HepG2 (cell line): Measurements from ENCODE around the gene PCGF2. TPM values are rescaled to one million over a fixed set of nuclear protein-coding genes. Genes with fewer than 3 reads are reported as not detected.
A peak's percentile ranks its signal among the peaks of the same experiment; 100 is the strongest.
"Not testable (repeated sequence)": the region's sequence is repeated elsewhere in the genome, so short reads cannot be mapped to it uniquely, and the experiment has no call there.

Experiments used
- ATAC-seq: fragments of 200-7000 bp; cut with Tn5 transposase; 3 replicates; pipeline ENCODE4 v1.9.1; 2020; ENCODE audit warnings: mild to moderate bottlenecking, moderate library complexity
- BruUV-seq: library from RNA; stranded (reverse); fragments of 400-500 nt; replicated peaks from 2 replicates; lab custom pipeline; 2021; lab: Mats Ljungman, UMichigan
- CTCF ChIA-PET: fragments of 300-600 bp; formaldehyde crosslinking; extraction: SDS; loops from one replicate; lab custom pipeline; 2021; ENCODE audit warnings: low total read pairs, inconsistent platforms, low intra/inter-chr PET ratio; lab: Yijun Ruan, JAX
- POLR2A ChIA-PET: fragments of 350-600 bp; sonication (Branson Sonifier 250); formaldehyde crosslinking; loops from one replicate; lab custom pipeline; 2020; ENCODE audit warnings: antibody characterized with exemption, inconsistent platforms; lab: Yijun Ruan, JAX
- DNase-seq: peaks from one replicate; pipeline ENCODE4 v3.0.0-alpha.2; 2015; ENCODE audit warnings: low spot score
- FAIRE-seq: peaks from 3 replicates; lab custom pipeline; 2011; peaks lifted over from hg19 to GRCh38; lab: Jason Lieb, UNC
- H2AFZ ChIP-seq: one replicate; pipeline ENCODE4 v1.6.1; 2011; ENCODE audit warnings: low read length, inconsistent platforms
- H3K27ac ChIP-seq: fragments of 300-600 bp; 3 replicates; pipeline ENCODE4 v1.8.0; 2011; ENCODE audit warnings: mixed run types, mild to moderate bottlenecking, mixed read lengths, low read length, inconsistent platforms; ENCODE audit not compliant: insufficient read depth; ENCODE audit errors: extremely low read length
- H3K27me3 ChIP-seq, 2 experiments: fragments of 200-600 bp in 1 of 2; 2 replicates in 1 of 2; 3 replicates in 1 of 2; pipeline versions ENCODE4 v1.6.0 to v1.8.0; 2011; ENCODE audit warnings: low read length in 2 of 2, mild to moderate bottlenecking in 2 of 2, moderate library complexity in 2 of 2, inconsistent platforms in 1 of 2; ENCODE audit not compliant: insufficient read depth in 2 of 2, control insufficient read depth in 1 of 2
- H3K36me3 ChIP-seq, 2 experiments: fragments of 200-600 bp in 1 of 2; replicated peaks in 1 of 2; 2 replicates in 1 of 2; 3 replicates in 1 of 2; pipeline versions ENCODE4 v1.5.1 to v1.8.0; 2011; ENCODE audit warnings: low read length in 2 of 2, inconsistent platforms in 1 of 2; ENCODE audit not compliant: insufficient read depth in 2 of 2, control insufficient read depth in 1 of 2
- H3K4me1 ChIP-seq: 2 replicates; pipeline ENCODE4 v1.5.1; 2012; ENCODE audit warnings: low read length, inconsistent platforms; ENCODE audit not compliant: insufficient read depth
- H3K4me2 ChIP-seq: 2 replicates; pipeline ENCODE4 v1.6.0; 2011; ENCODE audit warnings: low read depth, low read length, inconsistent platforms
- H3K4me3 ChIP-seq, 3 experiments: fragments of 200-600 bp in 1 of 3; sonication (generic), shearing (Covaris generic) in 1 of 3; replicated peaks in 1 of 3; 2 replicates each; pipeline ENCODE4 v1.5.1; 2011 to 2016; ENCODE audit warnings: low read length in 3 of 3, inconsistent platforms in 2 of 3, low read depth in 2 of 3, mild to moderate bottlenecking in 2 of 3, control low read depth in 1 of 3, mixed read lengths in 1 of 3; ENCODE audit not compliant: insufficient read depth in 1 of 3
- H3K79me2 ChIP-seq: one replicate; pipeline ENCODE4 v1.6.1; 2011; ENCODE audit warnings: low read length, inconsistent platforms; ENCODE audit not compliant: insufficient read depth
- H3K9ac ChIP-seq: 2 replicates; pipeline ENCODE4 v1.6.0; 2011; ENCODE audit warnings: mild to moderate bottlenecking, low read depth, low read length, inconsistent platforms; ENCODE audit not compliant: insufficient read depth
- H3K9me3 ChIP-seq: 2 replicates; pipeline ENCODE4 v1.5.1; 2012; ENCODE audit warnings: mild to moderate bottlenecking, low read length
- H4K20me1 ChIP-seq: 2 replicates; pipeline ENCODE4 v1.6.0; 2011; ENCODE audit warnings: inconsistent platforms, mild to moderate bottlenecking, low read length, moderate library complexity; ENCODE audit not compliant: insufficient read depth
- ASH2L ChIP-seq: fragments of 300-600, 200-600 bp; sonication (generic); IDR thresholded peaks from 2 replicates; pipeline ENCODE4 v1.7.0; 2017; ENCODE audit warnings: low read depth, mild to moderate bottlenecking, moderate library complexity, mixed read lengths, low read length; ENCODE audit not compliant: insufficient read length
- HES4 ChIP-seq: sonication (generic); formaldehyde crosslinking; IDR thresholded peaks from 2 replicates; pipeline ENCODE4 v1.9.0; 2021; ENCODE audit warnings: mild to moderate bottlenecking, missing genetic modification reagents, borderline replicate concordance
- PAF1 ChIP-seq: IDR thresholded peaks from 2 replicates; pipeline ENCODE4 v1.6.1; 2016; ENCODE audit warnings: missing genetic modification reagents, missing compliant biosample characterization
- POLR2AphosphoS2 ChIP-seq: IDR thresholded peaks from 2 replicates; pipeline ENCODE4 v1.6.1; 2011; ENCODE audit warnings: low read depth, low read length, improper control_type of control experiment
- PPARG ChIP-seq: conservative IDR thresholded peaks from 2 replicates; pipeline ENCODE4 v1.6.1; 2016; ENCODE audit warnings: missing biosample characterization, missing genetic modification reagents
- ZNF121 ChIP-seq: sonication (generic); formaldehyde crosslinking; IDR thresholded peaks from 2 replicates; pipeline ENCODE4 v1.5.0; 2020; ENCODE audit warnings: mild to moderate bottlenecking, missing genetic modification reagents
- ZSCAN30 ChIP-seq: sonication (generic); formaldehyde crosslinking; IDR thresholded peaks from 2 replicates; pipeline ENCODE4 v1.5.0; 2020; ENCODE audit warnings: mild to moderate bottlenecking, missing genetic modification reagents
- WGBS: methylation state at CpG from one replicate; pipeline ENCODE4 v1.1.6; 2017; ENCODE audit warnings: low lambda C conversion rate; 5-methylcytosine and 5-hydroxymethylcytosine counted together
- in situ Hi-C: cut with HindIII; loops from 2 replicates; pipeline ENCODE4 v1.10.0; 2017; ENCODE audit warnings: low pct_unique_long_range_greater_than_20kb; ENCODE audit not compliant: extremely low pct_ligation_motif_present
- intact Hi-C: fragments of 100-400 bp; cut with micrococcal nuclease; formaldehyde crosslinking; loops from one replicate; pipeline ENCODE4 v1.10.0; 2022; ENCODE audit not compliant: unreplicated experiment
- polyA plus RNA-seq, 8 experiments: library from polyadenylated mRNA; depleted of rRNA in 3 of 8; stranded (reverse) in 7 of 8; unstranded in 1 of 8; fragments of >200 nt; fragmentation: Illumina TruSeq in 4 of 8; extraction: Trizol in 4 of 8; gene quantifications; 2 replicates each; pipeline versions ENCODE4 v1.2.1 to v1.2.3, GENCODE V29; 2011 to 2016; ENCODE audit warnings: low read depth in 4 of 8, missing spikeins in 1 of 8, mixed read lengths in 1 of 8; ENCODE audit not compliant: insufficient read depth in 1 of 8
- total RNA-seq, 5 experiments: library from RNA; depleted of rRNA; stranded (reverse); fragments of >200 nt; fragmentation: Illumina TruSeq; extraction: Trizol; gene quantifications; 2 replicates each; pipeline ENCODE4 v1.2.3, GENCODE V29; 2016; ENCODE audit warnings: low read depth in 1 of 5

PCGF2 gene
- total and polyA plus RNA-seq, 2 of the 13 experiments (the other 11 are each of a cell fraction or from before 2014, with no cell fraction given): 11.6 to 29.4 TPM

DNA sequence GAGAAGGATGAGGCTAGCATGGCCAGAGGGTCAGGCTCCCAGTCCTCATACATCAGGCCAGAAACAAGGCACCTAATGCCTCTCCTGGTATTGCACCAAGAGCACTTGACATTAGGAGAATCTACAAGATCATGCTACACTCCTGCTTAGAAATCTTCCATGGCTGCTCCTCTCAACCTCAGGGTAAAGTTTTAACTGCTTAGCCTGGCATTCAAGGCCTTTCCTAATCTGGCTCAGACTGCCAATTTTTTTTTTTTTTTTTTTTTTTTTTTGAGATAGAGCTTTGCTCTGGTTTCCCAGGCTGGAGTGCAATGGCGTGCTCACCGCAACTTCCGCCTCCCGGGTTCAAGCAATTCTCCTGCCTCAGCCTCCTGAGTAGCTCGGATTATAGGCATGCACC, 43.0 kb upstream of the PCGF2 start:
- TF ChIP-seq PPARG (CRISPR knock-in tag) (no peak), PAF1 (CRISPR knock-in tag) (no peak), HES4 (CRISPR knock-in tag) (no peak), ZSCAN30 (CRISPR knock-in tag) (no peak), POLR2AphosphoS2 (no peak), ASH2L (no peak)
- no peak overlapping the region for H3K27ac ChIP-seq
- BruUV-seq: no TSS peak
- POLR2A ChIA-PET: no interaction called here
- H4K20me1 ChIP-seq: 0 out of 2 replicates have a peak, but pooled peaks cover 2% of the 10 kb centered on the region
- no peaks in the 10 kb centered on the region for H3K27me3 ChIP-seq
- H3K9me3 ChIP-seq: no peaks in the 10 kb centered on the region
- no peak for ATAC-seq
- no peak overlapping the region for H3K9ac ChIP-seq
- no peak for DNase-seq
- peaks cover 5 to 17% of the 10 kb centered on the region in 2 experiments for H3K36me3 ChIP-seq
- H3K4me2 ChIP-seq: no peak overlapping the region
- intact Hi-C loops: no loop called here
- in situ Hi-C loops: no loop called here
- no peak for FAIRE-seq
- 87% methylated on average over 5 of the region's 5 CpGs for WGBS
- H3K79me2 ChIP-seq: peaks cover 29% of the 10 kb centered on the region
- peaks cover 9% of the 10 kb centered on the region for H3K4me1 ChIP-seq
- CTCF ChIA-PET: no interaction called here
- H2AFZ ChIP-seq: no peak overlapping the region
- H3K4me3 ChIP-seq: no peak overlapping the region

DNA sequence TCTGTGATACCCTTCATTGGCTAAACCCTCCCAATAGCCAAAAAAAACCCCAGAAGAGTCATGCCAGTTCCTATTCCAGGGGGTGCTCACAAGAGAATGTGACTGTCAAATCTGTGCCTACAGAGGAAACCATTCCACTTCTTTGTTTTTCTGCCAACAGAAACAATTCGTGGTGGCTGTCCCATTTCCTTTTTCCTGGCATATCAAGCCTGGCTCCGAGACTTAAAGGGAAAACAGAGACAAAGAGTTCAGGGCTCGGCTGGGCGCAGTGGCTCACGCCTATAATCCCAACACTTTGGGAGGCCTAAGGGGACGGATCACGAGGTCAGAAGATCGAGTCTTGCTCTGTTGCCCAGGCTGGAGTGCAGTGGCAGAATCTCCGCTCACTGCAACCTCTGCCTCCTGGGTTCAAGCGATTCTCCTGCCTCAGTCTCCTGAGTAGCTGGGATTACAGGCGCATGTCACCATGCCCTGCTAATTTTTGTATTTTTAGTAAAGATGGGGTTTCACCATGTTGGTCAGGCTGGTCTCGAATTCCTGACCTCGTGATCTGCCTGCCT, 42.1 kb upstream of the PCGF2 start:
- H3K27ac ChIP-seq, H2AFZ ChIP-seq, POLR2A ChIA-PET, FAIRE-seq, H3K4me1 ChIP-seq, CTCF ChIA-PET, H3K27me3 ChIP-seq, H3K4me3 ChIP-seq, H3K9me3 ChIP-seq, intact Hi-C loops, in situ Hi-C loops, H3K4me2 ChIP-seq, H3K9ac ChIP-seq, BruUV-seq, DNase-seq, ATAC-seq, H4K20me1 ChIP-seq: not testable (repeated sequence)
- Histone ChIP-seq H3K79me2 (peaks cover 21% of the 10 kb centered on the region), H3K36me3 (peaks cover 9 to 24% of the 10 kb centered on the region in 2 experiments)
- over 99% methylated on average over 13 of the region's 13 CpGs for WGBS
- TF ChIP-seq ZNF121 (CRISPR knock-in tag): peak; percentile 65; the same call in 1 of the 2 replicates
